H1 (cell line): ENCODE results near the gene SLC7A10. TPM values are rescaled to one million over a fixed set of nuclear protein-coding genes. Genes with fewer than 3 reads are reported as not detected.

Source experiments
- GABPA ChIP-seq: IDR thresholded peaks from 2 replicates; pipeline ENCODE4 v1.6.1; 2011; ENCODE audit warnings: mild to moderate bottlenecking, low read length, moderate library complexity, borderline replicate concordance; ENCODE audit not compliant: insufficient read depth
- polyA plus RNA-seq, 7 experiments: library from polyadenylated mRNA; depleted of rRNA in 3 of 7; stranded (reverse) in 5 of 7; unstranded in 2 of 7; fragments of >200 nt in 5 of 7; fragments of 200-250 nt in 2 of 7; gene quantifications; 1 replicate in 5 of 7; 2 replicates in 1 of 7; 4 replicates in 1 of 7; pipeline versions ENCODE4 v1.2.1 to v1.2.3, GENCODE V29; 2011 to 2013; ENCODE audit warnings: missing spikeins in 2 of 7, mixed read lengths in 2 of 7
- total RNA-seq: library from RNA; stranded (reverse); fragmentation: NEBNext Ultra II Directional; extraction: Animal tissue kit (Norgen Biotek cat#: 25700); gene quantifications from 2 replicates; pipeline ENCODE4 v1.2.1, GENCODE V29; 2021

The SLC7A10 gene
- total and polyA plus RNA-seq, 2 of the 8 experiments (the other 6 are each of a cell fraction or from before 2014, with no cell fraction given) = 3.7 to 7.1 TPM

GRCh38 chr19:33168528-33168927 is 57.1 kb downstream of the SLC7A10 start (continued):
- TF ChIP-seq GABPA = no peak
